T-helper 1 cell treated with Interleukin-12 subunit alpha and Interleukin-12 subunit beta and Interleukin-4 antibody, amounts not matched to agents 30 ng/mL and 1 ng/mL, for 36 hours (primary cell): Measurements from ENCODE around the gene GLYATL3. TPM values are rescaled to one million over a fixed set of nuclear protein-coding genes. Genes with fewer than 3 reads are reported as not detected.

ENCODE experiments used
- intact Hi-C: fragments of 100-400 bp; cut with micrococcal nuclease; formaldehyde crosslinking; loops from one replicate; pipeline ENCODE4 v1.15.1; 2024
- total RNA-seq: library from RNA; stranded (reverse); gene quantifications from 2 replicates; pipeline ENCODE4 v1.2.3, GENCODE V29; 2022

Gene GLYATL3
- total RNA-seq, 1 donor from 2014 or later: not detected

- intact Hi-C loops: no loop called here
These were observed 13.6 kb downstream of the GLYATL3 start for GRCh38 chr6:49513153-49513989.

- intact Hi-C loops: no loop called here
These were observed 15.1 kb downstream of the GLYATL3 start for GRCh38 chr6:49514571-49515484.

GRCh38 chr6:49515485-49516146, 15.9 kb downstream of the GLYATL3 start:
- intact Hi-C loops: no loop called here

- intact Hi-C loops: no loop called here
These were observed 16.4 kb downstream of the GLYATL3 start for GRCh38 chr6:49516147-49516505.

GRCh38 chr6:49517919-49518318, 18.2 kb downstream of the GLYATL3 start:
- intact Hi-C loops: no loop called here

GRCh38 chr6:49519660-49520059, 19.9 kb downstream of the GLYATL3 start:
- intact Hi-C loops: no loop called here

- intact Hi-C loops: no loop called here
These were observed 23.2 kb downstream of the GLYATL3 start for GRCh38 chr6:49522710-49523593.

- intact Hi-C loops: no loop called here
These were observed 24.2 kb downstream of the GLYATL3 start for GRCh38 chr6:49523901-49524300.

- intact Hi-C loops: no loop called here
These were observed 24.8 kb downstream of the GLYATL3 start for GRCh38 chr6:49524541-49524940.

- intact Hi-C loops: no loop called here
These were observed 26.9 kb downstream of the GLYATL3 start for GRCh38 chr6:49526598-49526997.

- intact Hi-C loops: no loop called here
These were observed 27.6 kb downstream of the GLYATL3 start for GRCh38 chr6:49527320-49527719.

- intact Hi-C loops: no loop called here
These were observed 28.8 kb downstream of the GLYATL3 start for GRCh38 chr6:49528571-49528970.

- intact Hi-C loops: no loop called here
These were observed 30.5 kb downstream of the GLYATL3 start for GRCh38 chr6:49530141-49530776.

- intact Hi-C loops: loop anchor here (1.0 to 2.0 kb wide), 4 partner anchors 18 to 317 kb away; partner anchors contain the start of genes C6orf141, CENPQ and MMUT
These were observed 32.2 kb downstream of the GLYATL3 start for GRCh38 chr6:49531774-49532569.

GRCh38 chr6:49535795-49536194, 36.1 kb downstream of the GLYATL3 start:
- intact Hi-C loops: no loop called here

- intact Hi-C loops: no loop called here
These were observed 39.4 kb downstream of the GLYATL3 start for GRCh38 chr6:49539102-49539501.

- intact Hi-C loops: no loop called here
These were observed 40.9 kb downstream of the GLYATL3 start for GRCh38 chr6:49540614-49541013.

- intact Hi-C loops: no loop called here
These were observed 41.5 kb downstream of the GLYATL3 start for GRCh38 chr6:49541210-49541724.

- intact Hi-C loops: no loop called here
These were observed 42.2 kb downstream of the GLYATL3 start for GRCh38 chr6:49541936-49542335.
